ENCODE measurements around the gene LRP5.

LRP5 gene

DNA sequence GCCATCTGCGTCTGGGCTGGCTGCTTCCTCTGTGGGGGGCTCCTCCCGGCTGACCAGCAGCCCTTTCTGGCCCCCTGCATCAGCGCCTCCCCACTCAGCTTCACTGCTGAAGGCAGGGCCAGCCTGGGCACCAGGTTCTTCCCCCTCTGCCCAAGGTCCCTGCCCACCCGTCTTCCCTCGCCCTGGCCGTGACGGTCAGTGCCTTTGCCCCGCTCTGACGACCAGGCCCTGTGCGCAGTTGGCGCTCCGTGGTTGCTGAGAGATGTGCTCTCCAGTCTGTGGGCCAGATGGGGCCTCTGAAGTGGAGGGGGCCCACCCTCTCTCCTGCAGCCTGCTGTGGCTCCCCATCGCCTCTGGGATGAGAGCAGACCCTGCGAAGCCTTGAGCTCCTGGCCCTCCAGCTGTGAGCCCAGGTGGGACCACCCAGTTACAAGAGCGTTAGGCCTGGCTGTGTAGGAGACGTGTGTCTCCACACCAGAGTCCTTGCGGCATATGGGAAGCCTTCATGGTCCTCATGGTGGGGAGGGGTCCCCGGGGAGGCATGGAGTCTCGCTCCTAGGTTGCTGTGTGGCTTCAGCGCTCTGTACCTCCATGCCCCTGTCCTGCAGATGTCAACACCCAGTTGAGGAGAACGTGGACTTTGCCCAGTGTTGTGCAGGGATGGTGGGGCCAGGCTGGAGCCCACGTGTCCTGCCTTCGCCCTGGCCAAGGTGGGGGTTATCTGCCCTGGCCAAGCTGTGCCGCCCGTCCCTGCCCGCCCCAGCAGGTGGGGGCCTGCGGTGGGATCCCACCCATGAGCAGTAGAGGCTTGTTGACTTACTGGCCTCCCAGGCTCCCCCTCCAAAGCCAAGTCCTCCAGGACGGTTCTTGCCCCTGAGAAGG is 14.2 kb downstream of the LRP5 start:
- Histone ChIP-seq H3K36me3 (ENCODE audit: insufficient read depth, low read length) (no peaks in the 10 kb centered on the region), H3K4me3 (ENCODE audit: low read length) (no peak overlapping the region), H3K27me3 (ENCODE audit: insufficient read depth, low read length) (no peaks in the 10 kb centered on the region), H3K9me3 (ENCODE audit: insufficient read depth, low read depth, low read length) (no peaks in the 10 kb centered on the region), H3K4me1 (ENCODE audit: insufficient read depth, low read length) (peaks cover 43% of the 10 kb centered on the region), H3K9ac (ENCODE audit: low read depth, low read length) (no peak overlapping the region), H3K27ac (ENCODE audit: low read depth, low read length) (no peak overlapping the region; the same call in 1 of the 2 replicates)
- 95% methylated on average over 28 of the region's 28 CpGs for WGBS

DNA sequence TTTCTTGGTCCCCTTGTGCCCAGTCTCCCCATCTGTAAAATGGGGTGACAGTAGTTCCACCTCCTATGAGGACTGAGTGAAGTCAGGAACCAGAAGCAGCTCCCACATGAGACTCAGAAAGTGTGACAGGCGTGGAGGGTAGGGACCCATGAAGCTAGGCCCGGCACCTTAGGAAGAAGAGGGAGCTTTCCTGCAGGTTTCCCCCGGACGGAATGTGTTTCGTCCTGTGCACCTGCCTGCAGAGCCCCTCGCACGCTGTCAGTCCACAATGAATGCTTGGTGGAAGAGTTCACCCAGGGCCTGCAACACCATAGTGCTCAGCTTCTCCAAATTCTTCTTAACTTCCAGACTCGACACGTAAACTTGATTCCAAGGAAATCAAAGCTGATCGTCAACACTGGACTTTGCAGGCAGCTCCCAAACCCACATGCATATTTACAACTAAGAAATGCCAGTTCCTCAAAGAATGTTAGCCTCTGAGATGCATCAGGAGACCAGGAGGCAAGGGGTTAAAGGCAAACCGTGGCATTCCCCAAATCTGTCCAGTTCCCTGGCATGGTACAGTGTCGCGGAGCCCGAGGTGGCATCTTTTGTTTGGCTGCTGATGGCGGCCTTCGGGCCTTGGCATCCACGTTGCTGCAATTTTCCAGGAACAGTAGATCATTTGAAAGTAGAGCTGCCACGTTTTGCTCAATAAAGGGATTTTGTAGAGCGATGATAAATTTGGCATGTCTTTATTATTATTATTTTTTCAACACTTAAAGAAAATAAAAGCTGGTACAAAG is 15.4 kb downstream of the LRP5 start:
- Histone ChIP-seq H3K4me1 (ENCODE audit: insufficient read depth, low read length) (peaks cover 48% of the 10 kb centered on the region), H3K9me3 (ENCODE audit: insufficient read depth, low read depth, low read length) (no peaks in the 10 kb centered on the region), H3K36me3 (ENCODE audit: insufficient read depth, low read length) (no peaks in the 10 kb centered on the region), H3K27ac (ENCODE audit: low read depth, low read length) (peak overlapping the region; percentile 53; the same call in 1 of the 2 replicates), H3K27me3 (ENCODE audit: insufficient read depth, low read length) (no peaks in the 10 kb centered on the region), H3K9ac (ENCODE audit: low read depth, low read length) (peak overlapping the region; percentile 58), H3K4me3 (ENCODE audit: low read length) (0 out of 2 replicates have a peak overlapping the region, but pooled peaks have one; percentile 17)
- WGBS, result 74% methylated on average over 18 of the region's 19 CpGs

DNA sequence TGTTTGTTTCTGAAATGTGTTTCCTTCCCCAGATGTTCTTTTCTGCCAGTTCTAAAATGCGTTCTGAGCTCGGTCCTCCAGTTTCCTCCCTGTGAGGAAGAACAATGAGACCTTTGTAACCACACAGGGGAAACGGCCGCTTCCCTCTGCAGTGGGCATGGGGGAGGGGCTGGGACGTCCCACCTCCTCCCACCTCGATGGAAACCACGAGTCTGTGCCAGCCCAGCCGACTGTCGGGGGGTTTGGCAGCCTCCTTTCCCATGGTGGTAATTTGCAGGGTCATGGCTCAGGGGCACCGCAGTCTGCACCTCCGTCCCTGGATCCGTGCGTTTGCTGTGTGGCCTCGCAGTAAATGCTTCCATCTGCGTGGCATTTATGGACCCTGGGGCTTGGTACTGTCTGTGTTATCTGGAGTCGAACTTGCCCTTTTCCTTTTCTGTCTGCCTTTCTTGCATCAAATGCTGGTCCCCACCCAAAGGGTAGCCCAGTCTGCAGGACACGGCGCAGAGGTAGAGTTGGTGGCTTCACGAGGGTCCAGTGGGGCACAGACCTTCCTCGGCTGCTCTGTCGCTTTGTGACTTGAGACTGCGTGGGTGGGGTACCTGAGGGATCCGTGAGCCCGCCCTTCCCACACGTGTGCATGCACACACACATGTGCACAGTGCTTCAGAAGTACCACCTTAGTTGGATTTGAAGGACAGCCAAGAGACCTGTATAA is 16.1 kb downstream of the LRP5 start:
- Histone ChIP-seq H3K9ac (ENCODE audit: low read depth, low read length) (peak overlapping the region; percentile 58; the same call in 1 of the 2 replicates), H3K27ac (ENCODE audit: low read depth, low read length) (peak overlapping the region; percentile 2), H3K4me1 (ENCODE audit: insufficient read depth, low read length) (peaks cover 48% of the 10 kb centered on the region), H3K36me3 (ENCODE audit: insufficient read depth, low read length) (no peaks in the 10 kb centered on the region), H3K4me3 (ENCODE audit: low read length) (0 out of 2 replicates have a peak overlapping the region, but pooled peaks have one; percentile 17), H3K27me3 (ENCODE audit: insufficient read depth, low read length) (no peaks in the 10 kb centered on the region), H3K9me3 (ENCODE audit: insufficient read depth, low read depth, low read length) (no peaks in the 10 kb centered on the region)
- 50% methylated on average over 25 of the region's 25 CpGs for WGBS

DNA sequence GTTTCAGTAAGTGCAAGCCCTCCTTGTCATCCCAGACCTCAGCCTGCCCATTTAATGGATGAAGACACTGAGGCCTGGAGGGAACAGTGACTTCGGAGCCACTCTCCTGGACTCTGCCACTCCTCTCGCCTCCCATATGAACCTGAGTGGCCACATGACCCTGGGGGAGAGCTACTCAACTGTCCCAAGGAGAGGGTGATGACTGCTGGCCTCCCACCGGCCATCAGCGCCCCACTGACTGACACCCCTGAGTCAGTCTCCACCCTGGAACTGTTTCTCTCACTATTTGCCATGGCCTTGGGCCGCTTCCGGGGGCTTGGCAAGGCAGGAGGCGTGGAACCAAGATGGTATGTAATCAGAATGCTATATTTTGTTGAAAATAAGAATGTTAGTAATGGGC is 17.1 kb downstream of the LRP5 start:
- no peaks in the 10 kb centered on the region for H3K27me3 ChIP-seq (ENCODE audit: insufficient read depth, low read length)
- H3K4me1 ChIP-seq (ENCODE audit: insufficient read depth, low read length), result peaks cover 48% of the 10 kb centered on the region
- 91% methylated on average over 7 of the region's 7 CpGs for WGBS
- H3K9me3 ChIP-seq (ENCODE audit: insufficient read depth, low read depth, low read length), result no peaks in the 10 kb centered on the region
- no peak overlapping the region for H3K4me3 ChIP-seq (ENCODE audit: low read length)
- no peak overlapping the region for H3K9ac ChIP-seq (ENCODE audit: low read depth, low read length)
- H3K36me3 ChIP-seq (ENCODE audit: insufficient read depth, low read length), result no peaks in the 10 kb centered on the region
- no peak overlapping the region for H3K27ac ChIP-seq (ENCODE audit: low read depth, low read length)

DNA sequence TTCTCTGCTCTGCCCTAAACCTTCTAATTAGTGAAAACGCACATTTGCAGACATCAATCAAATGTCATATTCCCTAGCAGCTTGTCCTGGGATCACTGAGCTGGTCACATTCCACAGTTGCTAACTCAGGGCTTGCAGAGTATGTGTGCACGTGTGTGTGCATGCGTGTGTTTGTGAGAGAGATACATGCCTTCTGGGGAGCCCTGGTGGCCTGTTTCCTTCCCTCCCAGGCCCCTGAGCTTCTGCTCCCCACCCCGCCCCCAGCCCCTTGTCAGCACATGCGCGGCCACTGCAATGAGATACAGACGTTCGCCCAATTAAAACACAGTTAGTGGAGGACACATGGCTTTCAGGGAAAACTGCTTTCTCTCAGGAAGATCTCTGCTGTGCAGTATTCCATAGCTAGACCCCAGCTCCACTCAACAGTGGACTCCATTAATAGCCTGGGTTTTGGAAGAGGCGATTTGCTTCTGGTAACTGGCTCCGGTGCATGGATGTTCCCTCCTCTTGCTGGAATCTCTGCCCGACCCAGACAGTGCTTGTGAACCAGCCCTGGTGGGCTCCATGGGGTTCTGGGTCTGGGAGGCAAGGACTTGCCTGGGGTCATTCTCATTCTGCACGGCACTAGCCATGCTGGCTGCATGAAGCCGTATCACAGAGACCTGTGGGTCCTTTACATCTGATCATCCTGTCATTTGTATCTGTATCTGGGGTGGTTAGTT is 17.7 kb downstream of the LRP5 start:
- Histone ChIP-seq H3K36me3 (ENCODE audit: insufficient read depth, low read length) (no peaks in the 10 kb centered on the region), H3K4me1 (ENCODE audit: insufficient read depth, low read length) (peaks cover 48% of the 10 kb centered on the region), H3K4me3 (ENCODE audit: low read length) (no peak overlapping the region), H3K9ac (ENCODE audit: low read depth, low read length) (no peak overlapping the region), H3K9me3 (ENCODE audit: insufficient read depth, low read depth, low read length) (no peaks in the 10 kb centered on the region), H3K27ac (ENCODE audit: low read depth, low read length) (peak overlapping the region; percentile 24; the same call in 1 of the 2 replicates), H3K27me3 (ENCODE audit: insufficient read depth, low read length) (no peaks in the 10 kb centered on the region)
- 67% methylated on average over 13 of the region's 13 CpGs for WGBS

DNA sequence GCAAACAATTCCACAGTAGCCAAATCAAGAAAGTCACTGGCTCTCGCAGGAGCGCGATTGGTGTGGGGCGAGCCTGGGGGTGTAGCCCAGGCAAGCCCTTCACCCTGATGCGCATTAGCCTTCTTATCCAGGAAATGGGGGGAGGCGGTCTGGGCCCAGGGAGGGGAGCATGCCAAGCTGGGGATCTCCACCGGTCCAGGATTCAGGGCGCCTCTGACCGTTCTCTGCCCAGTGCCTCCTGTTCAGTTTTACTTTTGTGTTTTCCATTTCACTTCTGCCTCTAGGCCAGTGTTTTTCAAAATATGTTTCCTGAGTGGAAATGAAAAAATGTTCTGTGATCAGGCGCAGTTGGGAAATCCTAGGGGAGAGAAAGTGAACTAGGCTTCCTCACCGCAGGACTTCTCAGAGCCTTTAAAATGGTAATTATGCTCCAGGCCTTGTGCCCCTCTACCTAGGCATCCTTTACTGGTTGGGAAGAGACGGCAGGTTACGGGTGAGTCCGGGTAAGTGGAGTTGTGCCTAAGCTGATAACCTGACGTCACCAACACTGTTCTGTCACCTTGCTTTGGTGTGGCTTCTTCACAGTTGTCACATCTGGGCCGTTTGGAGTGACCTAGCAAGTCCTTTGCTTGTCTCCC is 18.4 kb downstream of the LRP5 start:
- Histone ChIP-seq H3K4me3 (ENCODE audit: low read length) (no peak overlapping the region), H3K27me3 (ENCODE audit: insufficient read depth, low read length) (no peaks in the 10 kb centered on the region), H3K27ac (ENCODE audit: low read depth, low read length) (peak overlapping the region; percentile 24), H3K9me3 (ENCODE audit: insufficient read depth, low read depth, low read length) (no peaks in the 10 kb centered on the region), H3K4me1 (ENCODE audit: insufficient read depth, low read length) (peaks cover 48% of the 10 kb centered on the region), H3K9ac (ENCODE audit: low read depth, low read length) (no peak overlapping the region), H3K36me3 (ENCODE audit: insufficient read depth, low read length) (no peaks in the 10 kb centered on the region)
- WGBS, result 71% methylated on average over 16 of the region's 16 CpGs

DNA sequence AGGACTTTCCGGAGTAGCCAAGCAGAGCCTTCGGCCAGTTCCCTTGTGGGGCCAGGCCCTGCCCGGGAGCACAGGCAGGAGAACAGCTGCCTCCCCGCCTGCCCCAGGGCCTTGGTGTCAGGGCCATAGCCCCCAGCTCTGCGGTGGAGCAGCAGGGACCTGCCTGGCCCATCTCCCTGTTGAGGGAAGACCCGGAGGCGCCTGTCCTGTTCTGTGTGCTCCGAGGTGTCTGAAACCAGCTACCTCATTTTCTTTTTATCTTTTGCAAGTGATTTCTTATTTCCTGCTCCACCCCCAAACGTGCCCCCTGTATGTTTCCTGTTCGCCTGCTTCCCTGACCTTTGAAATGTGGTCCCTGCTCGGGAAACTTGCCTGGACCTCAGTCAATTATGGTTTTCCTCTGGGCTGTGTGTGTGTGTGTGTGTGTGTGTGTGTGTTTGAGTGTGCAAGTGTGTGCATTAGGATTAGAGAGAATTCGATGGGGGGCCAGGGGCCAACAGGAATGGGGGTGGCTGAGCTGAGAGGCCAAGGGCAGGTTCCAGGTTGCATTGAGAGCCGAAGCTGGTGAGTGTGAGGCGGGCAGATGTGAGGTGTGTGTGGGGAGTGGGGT is 19.1 kb downstream of the LRP5 start:
- peak overlapping the region; percentile 24 for H3K27ac ChIP-seq (ENCODE audit: low read depth, low read length)
- no peaks in the 10 kb centered on the region for H3K36me3 ChIP-seq (ENCODE audit: insufficient read depth, low read length)
- no peak overlapping the region for H3K9ac ChIP-seq (ENCODE audit: low read depth, low read length)
- H3K27me3 ChIP-seq (ENCODE audit: insufficient read depth, low read length), result no peaks in the 10 kb centered on the region
- no peaks in the 10 kb centered on the region for H3K9me3 ChIP-seq (ENCODE audit: insufficient read depth, low read depth, low read length)
- H3K4me3 ChIP-seq (ENCODE audit: low read length), result no peak overlapping the region
- WGBS, result 77% methylated on average over 14 of the region's 14 CpGs
- H3K4me1 ChIP-seq (ENCODE audit: insufficient read depth, low read length), result peaks cover 48% of the 10 kb centered on the region

DNA sequence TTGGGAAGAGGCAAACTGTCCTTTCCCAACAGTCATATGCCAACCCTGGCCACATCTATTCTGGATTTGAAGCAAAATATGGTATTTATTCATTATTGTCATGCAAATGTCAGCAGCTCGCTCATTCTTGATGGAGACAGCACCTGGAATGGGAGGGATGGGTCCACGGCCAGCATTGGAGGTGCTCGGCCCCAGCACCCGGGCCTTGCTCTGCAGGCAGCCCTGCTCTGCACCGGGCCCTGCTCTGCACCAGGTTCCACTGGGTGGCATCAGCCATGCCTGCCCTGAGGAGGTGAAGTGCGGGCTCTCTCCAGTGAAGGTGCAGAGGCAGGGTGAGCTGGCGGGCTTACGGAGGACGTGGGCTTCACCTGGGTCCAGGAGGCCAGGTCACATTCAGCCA is 19.8 kb downstream of the LRP5 start:
- 91% methylated on average over 9 of the region's 9 CpGs for WGBS
- Histone ChIP-seq H3K9me3 (ENCODE audit: insufficient read depth, low read depth, low read length) (no peaks in the 10 kb centered on the region), H3K27ac (ENCODE audit: low read depth, low read length) (no peak overlapping the region)

DNA sequence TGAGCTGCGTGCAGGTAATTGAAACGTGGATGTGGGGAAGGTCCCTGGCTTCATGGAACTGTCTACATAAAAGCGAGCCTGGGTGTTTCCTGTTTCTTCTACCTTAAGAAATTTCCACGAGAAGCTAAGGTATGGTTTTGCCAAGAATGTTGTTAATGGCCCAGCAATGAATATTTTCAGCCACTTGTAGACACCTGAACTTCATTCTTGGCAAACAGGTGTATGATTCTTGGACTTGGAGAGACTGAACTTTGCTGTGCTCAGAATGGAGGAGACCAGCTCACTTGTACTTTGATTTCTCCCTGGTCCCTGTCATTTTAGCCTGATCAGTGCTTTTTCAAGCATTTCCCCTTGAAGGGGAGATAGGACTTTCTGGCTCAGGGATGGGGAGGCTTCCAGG is 20.8 kb downstream of the LRP5 start:
- Histone ChIP-seq H3K4me1 (ENCODE audit: insufficient read depth, low read length) (peaks cover 37% of the 10 kb centered on the region), H3K27ac (ENCODE audit: low read depth, low read length) (no peak overlapping the region), H3K4me3 (ENCODE audit: low read length) (no peak overlapping the region), H3K27me3 (ENCODE audit: insufficient read depth, low read length) (no peaks in the 10 kb centered on the region), H3K36me3 (ENCODE audit: insufficient read depth, low read length) (no peaks in the 10 kb centered on the region), H3K9me3 (ENCODE audit: insufficient read depth, low read depth, low read length) (no peaks in the 10 kb centered on the region), H3K9ac (ENCODE audit: low read depth, low read length) (no peak overlapping the region)
- 94% methylated on average over 4 of the region's 4 CpGs for WGBS

More for the DNA sequence above, 19.8 kb downstream of the LRP5 start:
- H3K36me3 ChIP-seq (ENCODE audit: insufficient read depth, low read length), result no peaks in the 10 kb centered on the region
- H3K9ac ChIP-seq (ENCODE audit: low read depth, low read length), result no peak overlapping the region
- H3K27me3 ChIP-seq (ENCODE audit: insufficient read depth, low read length), result no peaks in the 10 kb centered on the region
- H3K4me3 ChIP-seq (ENCODE audit: low read length), result no peak overlapping the region
- H3K4me1 ChIP-seq (ENCODE audit: insufficient read depth, low read length), result peaks cover 47% of the 10 kb centered on the region

- Histone ChIP-seq H3K36me3 (ENCODE audit: insufficient read depth, low read length) (no peaks in the 10 kb centered on the region), H3K27me3 (ENCODE audit: insufficient read depth, low read length) (no peaks in the 10 kb centered on the region), H3K4me3 (ENCODE audit: low read length) (no peak overlapping the region), H3K9ac (ENCODE audit: low read depth, low read length) (no peak overlapping the region), H3K27ac (ENCODE audit: low read depth, low read length) (no peak overlapping the region), H3K9me3 (ENCODE audit: insufficient read depth, low read depth, low read length) (no peaks in the 10 kb centered on the region), H3K4me1 (ENCODE audit: insufficient read depth, low read length) (peaks cover 21% of the 10 kb centered on the region)
- WGBS, result 93% methylated on average over 4 of the region's 4 CpGs
Observed at GRCh38 chr11:68334923-68335322, 22.5 kb downstream of the LRP5 start.
